AG04449 (cell line): ENCODE data around the gene MBNL1.

Experiments
- CTCF ChIA-PET: fragments of 350-600 bp; formaldehyde crosslinking; extraction: SDS; loops from one replicate; lab custom pipeline; 2021; ENCODE audit warnings: antibody characterized with exemption; lab: Yijun Ruan, JAX
- POLR2A ChIA-PET: fragments of 400-600, 350-600 bp; formaldehyde crosslinking; extraction: SDS; loops from one replicate; lab custom pipeline; 2020; ENCODE audit warnings: antibody characterized with exemption, inconsistent platforms; lab: Yijun Ruan, JAX
- DNase-seq: peaks from one replicate; pipeline ENCODE4 v3.0.0-alpha.2; 2010; ENCODE audit warnings: low read depth, low spot score
- H3K4me3 ChIP-seq: 2 replicates; pipeline ENCODE4 v1.5.1; 2011; ENCODE audit warnings: low read depth, mild to moderate bottlenecking, control low read depth, low read length
- CTCF ChIP-seq: IDR thresholded peaks from one replicate; pipeline ENCODE4 v1.5.1; 2011; ENCODE audit warnings: mild to moderate bottlenecking, moderate library complexity, low read length, control low read depth, inconsistent platforms; ENCODE audit not compliant: insufficient read depth; ENCODE audit errors: missing control alignments

The MBNL1 gene

GRCh38 chr3:152234657-152235375 is 33.9 kb upstream of the MBNL1 start:
- ChIA-PET POLR2A (no interaction called here), CTCF (no interaction called here)
- H3K4me3 ChIP-seq: no peak overlapping the region
- no peak for DNase-seq
- TF ChIP-seq CTCF: no peak

GRCh38 chr3:152235709-152236298 is 32.9 kb upstream of the MBNL1 start:
- ChIA-PET CTCF (no interaction called here), POLR2A (no interaction called here)
- DNase-seq: no peak
- no peak for TF ChIP-seq CTCF
- no peak overlapping the region for H3K4me3 ChIP-seq

- no peak overlapping the region for H3K4me3 ChIP-seq
- DNase-seq: no peak
- TF ChIP-seq CTCF: no peak
- ChIA-PET POLR2A (no interaction called here), CTCF (interaction anchor here (0.9 kb wide), 1 partner anchor 27 kb away, joined by 3 read pairs; no protein-coding TSS in a partner anchor)
Measured at GRCh38 chr3:152236716-152237115, 32.0 kb upstream of the MBNL1 start.

- no peak for TF ChIP-seq CTCF
- DNase-seq: no peak
- H3K4me3 ChIP-seq: no peak overlapping the region
- CTCF ChIA-PET: interaction anchor here (1.4 kb wide), 1 partner anchor 11 kb away, joined by 3 read pairs; no protein-coding TSS in a partner anchor
- POLR2A ChIA-PET: no interaction called here
Measured at GRCh38 chr3:152241142-152242017, 27.3 kb upstream of the MBNL1 start.

- CTCF ChIA-PET: interaction anchor here (0.7 to 1.5 kb wide), 2 partner anchors 11 to 118 kb away, joined by 3 to 5 read pairs; no protein-coding TSS in a partner anchor
- DNase-seq: no peak
- POLR2A ChIA-PET: interaction anchor here (0.6 kb wide), 1 partner anchor 26 kb away, joined by 3 read pairs; no protein-coding TSS in a partner anchor
- no peak for TF ChIP-seq CTCF
- H3K4me3 ChIP-seq: no peak overlapping the region
Measured at GRCh38 chr3:152243301-152243711, 25.4 kb upstream of the MBNL1 start.
